GOT3 (cell line): ENCODE data around the gene IFT81.
A peak's percentile ranks its signal among the peaks of the same experiment; 100 is the strongest.
"Not testable (repeated sequence)": the region's sequence is repeated elsewhere in the genome, so short reads cannot be mapped to it uniquely, and the experiment has no call there.

Experiments
- DNase-seq: peaks from one replicate; lab custom pipeline; 2025; ENCODE audit warnings: mixed read lengths; lab: John Stamatoyannopoulos, UW

Gene IFT81, protein sequence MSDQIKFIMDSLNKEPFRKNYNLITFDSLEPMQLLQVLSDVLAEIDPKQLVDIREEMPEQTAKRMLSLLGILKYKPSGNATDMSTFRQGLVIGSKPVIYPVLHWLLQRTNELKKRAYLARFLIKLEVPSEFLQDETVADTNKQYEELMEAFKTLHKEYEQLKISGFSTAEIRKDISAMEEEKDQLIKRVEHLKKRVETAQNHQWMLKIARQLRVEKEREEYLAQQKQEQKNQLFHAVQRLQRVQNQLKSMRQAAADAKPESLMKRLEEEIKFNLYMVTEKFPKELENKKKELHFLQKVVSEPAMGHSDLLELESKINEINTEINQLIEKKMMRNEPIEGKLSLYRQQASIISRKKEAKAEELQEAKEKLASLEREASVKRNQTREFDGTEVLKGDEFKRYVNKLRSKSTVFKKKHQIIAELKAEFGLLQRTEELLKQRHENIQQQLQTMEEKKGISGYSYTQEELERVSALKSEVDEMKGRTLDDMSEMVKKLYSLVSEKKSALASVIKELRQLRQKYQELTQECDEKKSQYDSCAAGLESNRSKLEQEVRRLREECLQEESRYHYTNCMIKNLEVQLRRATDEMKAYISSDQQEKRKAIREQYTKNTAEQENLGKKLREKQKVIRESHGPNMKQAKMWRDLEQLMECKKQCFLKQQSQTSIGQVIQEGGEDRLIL

GRCh38 chr12:110124269-110124995, at the start of gene IFT81:
Gene IFT81 (plus strand): TSS chr12:110124357. CDS start chr12:110127381, 3,024 bp downstream.
- DNase-seq, result peak; percentile 60

- DNase-seq, result no peak
These were observed 48.3 kb upstream of the IFT81 start for GRCh38 chr12:110075880-110076279.

- DNase-seq, result no peak
These were observed 46.4 kb upstream of the IFT81 start for GRCh38 chr12:110077800-110078199.

DNA sequence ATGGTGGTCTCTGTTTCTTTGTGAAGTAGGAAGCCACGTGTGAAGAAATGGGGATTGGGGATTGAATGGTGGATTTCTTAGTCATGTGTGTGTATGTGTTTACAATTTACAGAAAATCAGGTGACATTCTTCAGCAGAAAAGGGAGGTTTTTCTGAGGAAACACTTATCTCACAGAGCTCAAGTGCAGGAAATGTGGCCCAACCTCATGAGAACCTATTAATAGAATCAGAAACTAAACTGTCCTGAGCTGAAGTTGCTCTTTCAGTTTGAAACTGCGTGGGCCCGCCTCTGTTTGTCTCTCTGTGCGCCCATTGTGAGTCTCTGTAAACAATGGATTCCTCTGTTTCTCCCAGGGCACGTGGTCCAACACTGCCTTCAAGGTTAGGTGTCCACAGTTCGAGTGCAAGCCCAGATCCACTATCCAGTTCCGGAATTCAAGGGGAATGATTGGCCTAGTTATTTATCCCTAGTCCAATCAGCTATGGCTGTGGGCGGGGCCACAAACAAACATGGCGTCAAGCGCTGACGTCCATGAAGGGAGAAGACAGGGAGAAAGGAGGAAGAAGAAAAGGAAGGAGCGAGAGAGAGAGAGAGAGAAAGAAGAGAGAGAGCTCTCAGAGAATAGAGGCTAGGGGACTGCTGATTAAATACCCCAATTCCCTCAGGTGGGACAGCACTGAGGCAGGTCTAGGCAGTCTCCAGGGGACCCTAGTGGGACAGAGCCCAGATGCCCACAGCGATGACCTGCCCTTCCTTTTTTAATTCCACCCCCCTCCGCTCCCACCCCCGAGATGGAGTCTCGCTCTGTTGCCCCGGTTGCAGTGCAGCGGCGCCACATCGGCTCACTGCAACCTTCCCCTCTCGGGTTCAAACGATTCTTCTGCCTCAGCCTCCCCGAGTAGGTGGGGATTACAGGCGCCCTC, 44.4 kb upstream of the IFT81 start:
- DNase-seq, result no peak

- no peak for DNase-seq
These were observed 43.7 kb upstream of the IFT81 start for GRCh38 chr12:110080410-110080809.

DNA sequence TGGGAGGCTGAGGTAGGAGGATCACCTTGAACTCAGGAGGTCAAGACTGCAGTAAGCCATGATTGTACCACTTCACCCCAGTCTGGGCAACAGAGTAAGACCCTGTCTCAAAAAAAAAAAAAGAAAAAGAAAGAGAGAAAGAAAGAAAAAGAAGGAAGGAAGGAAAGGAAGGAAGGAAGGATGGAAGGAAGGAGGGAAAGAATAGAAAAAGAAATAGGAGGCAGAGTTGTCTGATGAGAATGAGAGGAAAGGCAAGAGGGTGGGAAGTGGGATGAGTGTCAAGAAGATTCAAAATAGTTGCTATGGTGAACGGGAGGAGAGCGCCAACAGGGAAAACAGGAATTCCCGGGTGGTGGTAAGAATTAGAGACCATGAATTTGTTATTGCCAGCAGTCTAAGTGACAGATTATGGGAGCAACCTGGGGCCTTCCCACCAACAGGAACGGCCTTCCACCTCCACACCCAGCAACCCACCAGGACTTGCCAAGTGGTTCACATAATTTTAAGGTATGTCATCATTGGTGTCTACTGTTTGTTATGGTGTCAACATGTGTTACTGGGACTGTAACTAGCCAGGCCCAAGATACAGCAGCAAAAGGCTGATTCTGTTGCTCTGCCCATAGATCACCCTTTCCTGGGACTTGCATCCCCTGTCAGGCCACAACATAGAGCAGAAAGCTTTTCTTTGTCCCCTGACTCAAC, 39.7 kb upstream of the IFT81 start:
- no peak for DNase-seq

DNA sequence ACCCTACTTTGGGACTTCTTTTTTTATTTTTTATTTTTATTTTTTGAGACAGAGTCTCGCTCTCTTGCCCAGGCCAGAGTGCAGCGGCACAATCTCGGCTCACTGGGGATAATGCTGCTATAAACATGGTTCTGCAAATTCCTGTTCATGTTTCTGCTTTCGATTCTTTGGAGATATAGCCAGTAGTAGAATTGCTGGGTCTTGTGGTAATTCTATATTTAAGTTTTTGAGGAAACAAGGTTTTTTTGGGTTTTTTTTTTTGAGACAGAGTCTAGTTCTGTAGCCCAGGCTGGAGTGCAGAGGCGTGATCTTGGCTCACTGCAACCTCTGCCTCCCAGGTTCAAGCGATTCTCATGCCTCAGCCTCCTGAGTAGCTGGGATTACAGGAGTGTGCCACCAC, 35.9 kb upstream of the IFT81 start:
- DNase-seq, result not testable (repeated sequence)

DNA sequence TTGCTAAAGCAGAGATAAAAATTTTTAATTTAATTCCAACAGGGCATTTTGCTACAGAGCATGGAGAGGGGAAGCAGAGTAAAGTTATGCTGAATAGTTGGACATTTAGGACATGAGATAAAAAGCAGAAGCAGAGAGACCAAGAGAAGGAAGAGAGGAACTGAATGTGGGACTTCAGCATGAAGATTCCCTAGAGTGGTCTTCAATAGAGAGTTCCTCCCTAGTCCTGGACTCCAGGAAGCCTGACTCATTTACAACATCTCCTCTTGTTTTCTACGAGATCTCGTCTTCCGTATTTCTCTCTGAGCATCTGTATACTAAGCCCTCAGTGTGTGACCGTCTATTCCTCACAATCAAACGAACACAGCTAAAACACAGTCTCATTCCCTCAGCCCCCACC, 35.2 kb upstream of the IFT81 start:
- no peak for DNase-seq

- no peak for DNase-seq
These were observed 33.7 kb upstream of the IFT81 start for GRCh38 chr12:110090266-110091135.

- DNase-seq, result no peak
These were observed 32.9 kb upstream of the IFT81 start for GRCh38 chr12:110091136-110091711.

GRCh38 chr12:110093631-110094311, 30.4 kb upstream of the IFT81 start:
- no peak for DNase-seq

GRCh38 chr12:110100315-110100970, 23.7 kb upstream of the IFT81 start:
- no peak for DNase-seq

DNA sequence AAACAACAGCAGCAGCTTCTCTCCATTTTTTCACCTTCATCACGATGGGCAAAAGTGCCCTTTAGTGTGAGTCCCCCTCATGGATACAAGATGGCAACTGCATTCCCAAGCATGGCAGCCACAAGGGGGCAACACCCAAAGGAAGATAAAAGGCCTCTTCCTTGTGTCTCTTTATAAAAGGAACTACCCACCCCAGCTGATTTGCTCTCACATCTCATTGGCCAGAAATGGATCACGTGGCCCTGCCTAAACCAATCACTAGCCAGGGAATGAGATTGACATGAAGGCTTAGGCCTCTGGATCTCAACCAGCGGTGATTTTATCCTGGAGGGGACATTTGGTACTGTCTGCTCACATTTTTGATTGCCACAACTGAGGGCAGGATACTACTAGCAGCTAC, 21.9 kb upstream of the IFT81 start:
- no peak for DNase-seq

DNA sequence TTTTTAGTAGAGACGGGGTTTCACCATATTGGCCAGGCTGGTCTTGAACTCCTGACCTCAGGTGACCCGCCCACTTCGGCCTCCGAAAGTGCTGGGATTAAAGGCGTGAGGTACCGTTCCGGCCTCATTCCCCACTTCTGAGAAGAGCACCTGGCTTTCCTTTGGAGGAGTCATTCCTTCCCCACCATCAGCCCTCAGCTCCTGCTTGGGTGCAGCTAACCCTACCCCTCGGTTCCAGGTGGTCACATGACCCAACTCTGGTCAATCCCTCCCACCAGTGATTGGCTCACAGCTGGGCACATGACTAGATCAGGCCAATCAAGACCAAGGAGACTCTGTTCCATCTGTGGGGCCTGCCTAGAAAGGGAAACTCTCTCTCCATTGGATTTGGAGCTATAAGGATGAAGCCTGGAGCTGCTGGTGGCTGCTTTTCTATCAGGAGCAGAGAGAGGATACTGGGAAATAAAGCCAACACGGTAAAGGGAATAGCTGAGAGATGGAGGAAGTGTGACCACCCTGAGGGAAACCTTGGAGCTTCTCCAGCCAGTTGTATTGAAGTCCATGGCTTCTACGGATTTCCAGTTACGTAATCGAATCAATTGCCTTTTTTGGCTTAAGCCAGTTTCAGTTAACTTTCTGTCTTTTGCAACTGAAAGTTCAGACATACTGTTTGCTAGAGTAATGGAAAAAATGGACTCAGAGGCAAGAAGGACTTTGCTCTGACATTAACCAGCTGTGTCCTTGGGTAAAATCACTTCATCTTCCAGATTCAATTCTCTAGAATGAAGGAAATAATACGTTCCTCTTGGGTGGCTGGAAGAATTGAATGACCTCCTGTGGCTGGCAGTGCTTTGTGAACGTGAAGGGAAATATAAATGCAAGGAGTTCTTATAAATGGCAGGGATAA, 19.7 kb upstream of the IFT81 start:
- DNase-seq, result no peak

DNA sequence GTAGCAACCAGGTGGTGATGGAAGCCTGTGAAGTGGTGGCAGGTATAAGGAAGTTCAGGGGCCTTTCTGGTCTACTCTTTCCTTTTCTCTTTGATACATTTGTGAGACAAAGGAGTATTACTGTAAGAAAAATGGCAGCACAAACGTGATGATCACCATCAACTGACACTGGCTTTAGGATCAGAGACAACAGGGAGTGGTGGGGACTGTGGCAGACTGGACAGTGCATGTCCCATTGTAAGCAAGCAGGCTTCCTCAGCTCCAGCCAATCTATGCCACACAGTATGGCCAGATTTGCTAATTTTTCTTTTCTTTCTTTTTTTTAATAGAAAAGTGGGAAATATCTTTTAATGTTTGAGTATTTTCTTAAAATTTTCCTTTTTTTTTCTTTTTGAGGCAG, 19.0 kb upstream of the IFT81 start:
- no peak for DNase-seq

- no peak for DNase-seq
These were observed 18.2 kb upstream of the IFT81 start for GRCh38 chr12:110105986-110106385.
